H9 (cell line): ENCODE measurements around the gene TMEM208. TPM values are rescaled to one million over a fixed set of nuclear protein-coding genes. Genes with fewer than 3 reads are reported as not detected.
A peak's percentile ranks its signal among the peaks of the same experiment; 100 is the strongest.

ENCODE experiments used
- DNase-seq: peaks from one replicate; pipeline ENCODE4 v3.0.0-alpha.2; 2017
- H2AFZ ChIP-seq: one replicate; pipeline ENCODE4 v1.6.1; 2013; ENCODE audit warnings: mild to moderate bottlenecking, low read length, control low read depth, moderate library complexity
- H2AK5ac ChIP-seq: 2 replicates; pipeline ENCODE4 v1.6.1; 2013; ENCODE audit warnings: low read length, control low read depth, mixed read lengths; ENCODE audit not compliant: insufficient read length
- H2BK120ac ChIP-seq: one replicate; pipeline ENCODE4 v1.6.1; 2013; ENCODE audit warnings: low read depth, mild to moderate bottlenecking, low read length, control low read depth, inconsistent platforms; ENCODE audit not compliant: poor library complexity, severe bottlenecking
- H2BK12ac ChIP-seq: 2 replicates; pipeline ENCODE4 v1.6.1; 2013; ENCODE audit warnings: low read length, control low read depth, mixed read lengths, low read depth; ENCODE audit not compliant: insufficient read length
- H2BK15ac ChIP-seq: 2 replicates; pipeline ENCODE4 v1.6.1; 2013; ENCODE audit warnings: low read depth, low read length, control low read depth
- H2BK20ac ChIP-seq: one replicate; pipeline ENCODE4 v1.6.1; 2013; ENCODE audit warnings: low read depth, mild to moderate bottlenecking, low read length, control low read depth, inconsistent platforms; ENCODE audit not compliant: poor library complexity, severe bottlenecking
- H2BK5ac ChIP-seq: 2 replicates; pipeline ENCODE4 v1.6.1; 2013; ENCODE audit warnings: low read length, control low read depth, mixed read lengths; ENCODE audit not compliant: insufficient read length
- H3K14ac ChIP-seq: 2 replicates; pipeline ENCODE4 v1.6.1; 2013; ENCODE audit warnings: low read length, control low read depth; ENCODE audit not compliant: insufficient read depth
- H3K18ac ChIP-seq: 2 replicates; pipeline ENCODE4 v1.6.1; 2013; ENCODE audit warnings: low read depth, mild to moderate bottlenecking, mixed read lengths, low read length, control low read depth; ENCODE audit not compliant: insufficient read length
- H3K23ac ChIP-seq: 2 replicates; pipeline ENCODE4 v1.6.1; 2013; ENCODE audit warnings: low read length, control low read depth, mixed read lengths, low read depth; ENCODE audit not compliant: insufficient read length
- H3K23me2 ChIP-seq: 2 replicates; pipeline ENCODE4 v1.6.1; 2013; ENCODE audit warnings: low read depth, mild to moderate bottlenecking, mixed read lengths, low read length, control low read depth; ENCODE audit not compliant: insufficient read length, poor library complexity, severe bottlenecking
- H3K27ac ChIP-seq: 2 replicates; pipeline ENCODE4 v1.5.1; 2013; ENCODE audit warnings: low read length, control low read depth, mixed read lengths, low read depth; ENCODE audit not compliant: insufficient read length
- H3K27me3 ChIP-seq: 2 replicates; pipeline ENCODE4 v1.6.1; 2013; ENCODE audit warnings: low read length, control low read depth, inconsistent platforms; ENCODE audit not compliant: insufficient read depth
- H3K4ac ChIP-seq: 2 replicates; pipeline ENCODE4 v1.6.1; 2013; ENCODE audit warnings: low read depth, mild to moderate bottlenecking, control low read depth, inconsistent platforms, low read length, moderate library complexity
- H3K4me1 ChIP-seq: 2 replicates; pipeline ENCODE4 v1.6.1; 2013; ENCODE audit warnings: low read length, control low read depth, inconsistent platforms; ENCODE audit not compliant: insufficient read depth
- H3K4me2 ChIP-seq: 2 replicates; pipeline ENCODE4 v1.6.1; 2013; ENCODE audit warnings: low read length, control low read depth, mixed read lengths; ENCODE audit not compliant: insufficient read length, insufficient read depth
- H3K56ac ChIP-seq: 2 replicates; pipeline ENCODE4 v1.6.1; 2013; ENCODE audit warnings: low read depth, mild to moderate bottlenecking, mixed read lengths, low read length, control low read depth; ENCODE audit not compliant: insufficient read length
- H3K79me1 ChIP-seq: 2 replicates; pipeline ENCODE4 v1.6.1; 2013; ENCODE audit warnings: low read depth, mild to moderate bottlenecking, moderate library complexity, low read length, control low read depth, inconsistent platforms; ENCODE audit not compliant: insufficient read depth, poor library complexity, severe bottlenecking
- H3K79me2 ChIP-seq: 2 replicates; pipeline ENCODE4 v1.6.1; 2013; ENCODE audit warnings: low read length, control low read depth, inconsistent platforms; ENCODE audit not compliant: insufficient read depth
- H3K9ac ChIP-seq: 2 replicates; pipeline ENCODE4 v1.6.1; 2013; ENCODE audit warnings: low read length, control low read depth, mixed read lengths; ENCODE audit not compliant: insufficient read length; ENCODE audit errors: extremely low read depth
- H3K9me3 ChIP-seq: one replicate; pipeline ENCODE4 v1.6.1; 2013; ENCODE audit warnings: low read depth, low read length, inconsistent platforms; ENCODE audit not compliant: control insufficient read depth
- H3T11ph ChIP-seq: one replicate; pipeline ENCODE4 v1.6.1; 2013; ENCODE audit warnings: mild to moderate bottlenecking, low read length, control low read depth, inconsistent platforms
- H4K20me1 ChIP-seq: one replicate; pipeline ENCODE4 v1.6.1; 2013; ENCODE audit not compliant: control insufficient read depth, insufficient read length, insufficient read depth
- H4K5ac ChIP-seq: 2 replicates; pipeline ENCODE4 v1.6.1; 2013; ENCODE audit warnings: low read depth, mild to moderate bottlenecking, mixed read lengths, low read length, control low read depth; ENCODE audit not compliant: insufficient read length
- H4K8ac ChIP-seq: replicated peaks from 2 replicates; pipeline ENCODE4 v1.6.1; 2013; ENCODE audit warnings: low read length, control low read depth, mixed read lengths, low read depth; ENCODE audit not compliant: insufficient read length
- H4K91ac ChIP-seq: 2 replicates; pipeline ENCODE4 v1.6.1; 2013; ENCODE audit warnings: low read depth, mild to moderate bottlenecking, moderate library complexity, mixed read lengths, low read length, control low read depth; ENCODE audit not compliant: insufficient read length
- H3K27ac Mint-ChIP-seq, 3 experiments: 2 replicates in 2 of 3; 3 replicates in 1 of 3; pipeline ENCODE4 v1.8.0; 2020 to 2021; ENCODE audit warnings: mixed read lengths in 3 of 3, mild to moderate bottlenecking in 1 of 3, moderate library complexity in 1 of 3
- H3K27me3 Mint-ChIP-seq: 2 replicates; pipeline ENCODE4 v1.8.0; 2021; ENCODE audit warnings: low read depth, mild to moderate bottlenecking, moderate library complexity, mixed read lengths
- H3K36me3 Mint-ChIP-seq, 3 experiments: 2 replicates in 2 of 3; 3 replicates in 1 of 3; pipeline ENCODE4 v1.8.0; 2020 to 2021; ENCODE audit warnings: low read depth in 3 of 3, mixed read lengths in 3 of 3; ENCODE audit not compliant: insufficient read depth in 1 of 3
- H3K4me1 Mint-ChIP-seq, 2 experiments: 2 replicates each; pipeline ENCODE4 v1.8.0; 2020; ENCODE audit warnings: mixed read lengths in 2 of 2
- H3K4me3 Mint-ChIP-seq, 2 experiments: 2 replicates in 1 of 2; 3 replicates in 1 of 2; pipeline ENCODE4 v1.8.0; 2020 to 2021; ENCODE audit warnings: mild to moderate bottlenecking in 2 of 2, mixed read lengths in 2 of 2, moderate library complexity in 1 of 2
- H3K9me3 Mint-ChIP-seq, 2 experiments: 2 replicates in 1 of 2; 3 replicates in 1 of 2; pipeline ENCODE4 v1.8.0; 2020; ENCODE audit warnings: mild to moderate bottlenecking in 2 of 2, mixed read lengths in 2 of 2, moderate library complexity in 1 of 2
- CTCF ChIP-seq: fragments of 200-600 bp; sonication (generic); conservative IDR thresholded peaks from 3 replicates; pipeline ENCODE4 v1.8.0; 2021; ENCODE audit warnings: antibody characterized with exemption, mild to moderate bottlenecking
- WGBS: extraction: QIAGEN DNeasy Blood & Tissue Kit; methylation state at CpG from one replicate; pipeline ENCODE4 v1.1.7; 2013; ENCODE audit warnings: missing lambda C conversion rate, low lambda C conversion rate, mixed read lengths; ENCODE audit not compliant: insufficient read length; ENCODE audit errors: extremely low coverage; 5-methylcytosine and 5-hydroxymethylcytosine counted together
- total RNA-seq: library from RNA; stranded (reverse); gene quantifications from 2 replicates; pipeline ENCODE4 v1.2.1, GENCODE V29; 2021

The TMEM208 gene
- total RNA-seq, 1 experiment from 2014 or later: 42.6 TPM

- no peak overlapping the region for H3K14ac ChIP-seq
- Mint-ChIP-seq H3K9me3 (no peaks in the 10 kb centered on the region; a peak in 1 of 5 replicates), H3K4me3 (peak overlapping the region; percentile 63 to 73; a peak in 4 of 5 replicates), H3K27me3 (peaks cover 29% of the 10 kb centered on the region), H3K4me1 (peaks cover 12 to 14% of the 10 kb centered on the region in 2 experiments), H3K27ac (no peak overlapping the region), H3K36me3 (no peaks in the 10 kb centered on the region)
- no peaks in the 10 kb centered on the region for H3K79me2 ChIP-seq
- H2BK120ac ChIP-seq: no peak overlapping the region
- no peak overlapping the region for H2BK20ac ChIP-seq
- no peak overlapping the region for H4K91ac ChIP-seq
- no peaks in the 10 kb centered on the region for H3K79me1 ChIP-seq
- H2AK5ac ChIP-seq: no peak overlapping the region
- H2AFZ ChIP-seq: no peak overlapping the region
- no peak overlapping the region for H2BK5ac ChIP-seq
- H3K18ac ChIP-seq: no peak overlapping the region
- no peaks in the 10 kb centered on the region for H3K9me3 ChIP-seq
- no peak for TF ChIP-seq CTCF
- no peak overlapping the region for H3K23ac ChIP-seq
- H3T11ph ChIP-seq: no peak overlapping the region
- DNase-seq: no peak
- H4K5ac ChIP-seq: no peak overlapping the region
- H3K23me2 ChIP-seq: peaks cover 12% of the 10 kb centered on the region
- peaks cover 4% of the 10 kb centered on the region; the same call in 1 of the 2 replicates for H3K27me3 ChIP-seq
- no peak overlapping the region for H3K4ac ChIP-seq
- peaks cover 6% of the 10 kb centered on the region; the same call in 1 of the 2 replicates for H3K4me1 ChIP-seq
- no peaks in the 10 kb centered on the region for H4K20me1 ChIP-seq
- peak overlapping the region; percentile 72 for H3K4me2 ChIP-seq
- H4K8ac ChIP-seq: no peak overlapping the region
- no peak overlapping the region for H3K56ac ChIP-seq
- no peak overlapping the region for H2BK15ac ChIP-seq
- no peak overlapping the region for H2BK12ac ChIP-seq
- H3K27ac ChIP-seq: no peak overlapping the region
- H3K9ac ChIP-seq: no peak overlapping the region
- WGBS: no CpG with 5 or more reads among the region's 59 CpGs
Observed at GRCh38 chr16:67184453-67184994, 42.4 kb upstream of the TMEM208 start.
